Uterus (tissue), 2 donors: ENCODE results near the gene FOXE3.

Experiments
- POLR2A ChIP-seq, 2 donors: fragments of 450-650 bp; IDR thresholded peaks; one replicate each; pipeline ENCODE4 v1.6.1; 2016; ENCODE audit warnings: antibody characterized with exemption in 2 of 2, mild to moderate bottlenecking in 1 of 2, moderate library complexity in 1 of 2
- TF ChIP-seq, protein P1 (sequence below), 4 experiments: fragments of 200-600 bp in 2 of 4; fragments of 450-650 bp in 2 of 4; sonication (generic) in 2 of 4; IDR thresholded peaks; one replicate each; pipeline ENCODE4 v1.5.1; 2016 to 2019; ENCODE audit warnings: antibody characterized with exemption in 4 of 4, mild to moderate bottlenecking in 2 of 4, moderate library complexity in 1 of 4

DNA sequence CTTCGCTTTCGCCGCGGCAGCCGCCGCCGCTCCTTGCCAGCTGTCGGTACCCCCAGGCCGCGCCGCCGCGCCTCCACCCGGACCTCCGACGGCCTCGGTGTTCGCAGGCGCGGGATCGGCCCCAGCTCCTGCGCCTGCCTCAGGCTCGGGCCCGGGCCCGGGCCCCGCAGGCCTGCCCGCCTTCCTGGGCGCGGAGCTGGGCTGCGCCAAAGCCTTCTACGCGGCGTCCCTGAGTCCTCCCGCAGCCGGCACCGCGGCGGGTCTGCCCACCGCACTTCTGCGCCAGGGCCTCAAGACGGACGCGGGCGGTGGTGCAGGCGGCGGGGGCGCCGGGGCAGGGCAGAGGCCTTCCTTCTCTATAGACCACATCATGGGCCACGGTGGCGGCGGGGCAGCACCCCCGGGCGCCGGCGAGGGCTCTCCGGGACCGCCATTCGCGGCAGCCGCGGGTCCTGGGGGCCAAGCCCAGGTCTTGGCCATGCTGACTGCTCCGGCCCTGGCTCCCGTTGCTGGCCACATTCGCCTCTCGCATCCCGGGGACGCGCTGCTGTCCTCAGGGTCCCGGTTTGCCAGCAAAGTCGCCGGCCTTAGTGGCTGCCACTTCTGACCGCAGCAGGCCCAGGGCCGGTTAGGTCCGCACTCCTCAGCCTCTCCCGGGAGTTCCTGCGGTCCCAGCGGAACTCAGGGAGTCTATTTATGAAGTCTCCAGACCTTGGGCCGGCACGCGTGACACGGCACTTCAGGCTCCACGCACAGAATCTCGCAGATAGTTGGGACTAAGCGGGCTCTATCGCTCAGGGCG, 23.1 kb downstream of the FOXE3 start:
- TF ChIP-seq, protein P1, sequence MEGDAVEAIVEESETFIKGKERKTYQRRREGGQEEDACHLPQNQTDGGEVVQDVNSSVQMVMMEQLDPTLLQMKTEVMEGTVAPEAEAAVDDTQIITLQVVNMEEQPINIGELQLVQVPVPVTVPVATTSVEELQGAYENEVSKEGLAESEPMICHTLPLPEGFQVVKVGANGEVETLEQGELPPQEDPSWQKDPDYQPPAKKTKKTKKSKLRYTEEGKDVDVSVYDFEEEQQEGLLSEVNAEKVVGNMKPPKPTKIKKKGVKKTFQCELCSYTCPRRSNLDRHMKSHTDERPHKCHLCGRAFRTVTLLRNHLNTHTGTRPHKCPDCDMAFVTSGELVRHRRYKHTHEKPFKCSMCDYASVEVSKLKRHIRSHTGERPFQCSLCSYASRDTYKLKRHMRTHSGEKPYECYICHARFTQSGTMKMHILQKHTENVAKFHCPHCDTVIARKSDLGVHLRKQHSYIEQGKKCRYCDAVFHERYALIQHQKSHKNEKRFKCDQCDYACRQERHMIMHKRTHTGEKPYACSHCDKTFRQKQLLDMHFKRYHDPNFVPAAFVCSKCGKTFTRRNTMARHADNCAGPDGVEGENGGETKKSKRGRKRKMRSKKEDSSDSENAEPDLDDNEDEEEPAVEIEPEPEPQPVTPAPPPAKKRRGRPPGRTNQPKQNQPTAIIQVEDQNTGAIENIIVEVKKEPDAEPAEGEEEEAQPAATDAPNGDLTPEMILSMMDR (IDR thresholded peaks at IDR 0.05): no peak
- no peak for TF ChIP-seq POLR2A (IDR thresholded peaks at IDR 0.05)
